ENCODE measurements around the gene GPC1.
"Not testable (repeated sequence)": the region's sequence is repeated elsewhere in the genome, so short reads cannot be mapped to it uniquely, and the experiment has no call there.

Gene GPC1, protein sequence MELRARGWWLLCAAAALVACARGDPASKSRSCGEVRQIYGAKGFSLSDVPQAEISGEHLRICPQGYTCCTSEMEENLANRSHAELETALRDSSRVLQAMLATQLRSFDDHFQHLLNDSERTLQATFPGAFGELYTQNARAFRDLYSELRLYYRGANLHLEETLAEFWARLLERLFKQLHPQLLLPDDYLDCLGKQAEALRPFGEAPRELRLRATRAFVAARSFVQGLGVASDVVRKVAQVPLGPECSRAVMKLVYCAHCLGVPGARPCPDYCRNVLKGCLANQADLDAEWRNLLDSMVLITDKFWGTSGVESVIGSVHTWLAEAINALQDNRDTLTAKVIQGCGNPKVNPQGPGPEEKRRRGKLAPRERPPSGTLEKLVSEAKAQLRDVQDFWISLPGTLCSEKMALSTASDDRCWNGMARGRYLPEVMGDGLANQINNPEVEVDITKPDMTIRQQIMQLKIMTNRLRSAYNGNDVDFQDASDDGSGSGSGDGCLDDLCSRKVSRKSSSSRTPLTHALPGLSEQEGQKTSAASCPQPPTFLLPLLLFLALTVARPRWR

DNA sequence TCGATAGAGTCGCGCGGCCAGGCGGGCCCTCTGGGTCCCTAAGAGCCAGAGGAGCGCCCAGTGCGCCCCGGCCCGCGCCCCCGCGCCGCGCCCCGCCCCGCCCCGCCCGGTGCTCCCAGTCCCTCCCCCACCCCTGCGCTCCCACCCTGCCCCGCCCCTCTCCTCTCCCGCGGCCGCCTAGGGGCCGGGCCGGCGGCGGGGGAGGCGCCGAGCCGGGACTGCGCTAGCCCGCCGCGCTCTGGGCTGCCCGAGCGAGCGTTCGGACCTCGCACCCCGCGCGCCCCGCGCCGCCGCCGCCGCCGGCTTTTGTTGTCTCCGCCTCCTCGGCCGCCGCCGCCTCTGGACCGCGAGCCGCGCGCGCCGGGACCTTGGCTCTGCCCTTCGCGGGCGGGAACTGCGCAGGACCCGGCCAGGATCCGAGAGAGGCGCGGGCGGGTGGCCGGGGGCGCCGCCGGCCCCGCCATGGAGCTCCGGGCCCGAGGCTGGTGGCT is at the start of gene GPC1:
TSS of gene GPC1 (plus strand) at position 207 of the 491 bp plus-strand sequence. CDS start at position 463, 256 bp downstream.
- DNase-seq: no peak

DNA sequence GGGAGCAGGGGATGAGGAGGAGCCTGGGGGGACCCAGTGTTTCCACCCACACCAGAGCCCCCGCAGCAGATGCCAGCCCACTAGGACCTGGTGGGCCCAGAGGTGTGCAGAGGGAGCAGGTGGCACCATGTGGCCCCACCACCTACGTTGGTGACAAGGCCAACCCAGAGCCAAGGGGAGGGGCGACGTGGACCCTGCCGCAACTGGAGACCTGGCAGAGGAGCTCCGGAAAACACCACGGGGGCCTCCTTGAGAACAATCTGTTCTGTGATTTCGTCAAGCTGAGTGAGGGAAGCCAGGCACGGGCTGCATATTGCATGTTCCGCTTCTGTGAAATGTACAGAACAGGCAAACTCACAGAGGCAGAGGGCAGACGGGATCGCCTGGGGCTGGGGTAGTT is 49.1 kb upstream of the GPC1 start:
- DNase-seq: no peak

DNA sequence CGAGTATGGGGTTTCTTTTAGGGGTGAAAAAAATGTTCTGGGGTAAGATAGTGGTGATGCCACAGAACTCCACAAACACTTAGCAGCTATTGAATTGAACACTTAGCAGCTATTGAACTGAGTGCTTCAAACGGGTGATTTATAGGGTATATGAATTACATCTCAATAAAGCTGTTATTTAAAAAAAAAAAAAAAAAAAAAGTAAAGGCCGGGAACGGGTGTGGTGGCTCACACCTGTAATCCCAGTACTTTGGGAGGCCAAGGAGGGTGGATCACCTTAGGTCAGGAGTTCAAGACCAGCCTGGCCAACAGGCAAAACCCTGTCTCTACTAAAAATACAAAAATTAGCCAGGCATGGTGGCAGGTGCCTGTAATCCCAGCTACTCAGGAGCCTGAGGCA is 48.7 kb upstream of the GPC1 start:
- not testable (repeated sequence) for DNase-seq

DNA sequence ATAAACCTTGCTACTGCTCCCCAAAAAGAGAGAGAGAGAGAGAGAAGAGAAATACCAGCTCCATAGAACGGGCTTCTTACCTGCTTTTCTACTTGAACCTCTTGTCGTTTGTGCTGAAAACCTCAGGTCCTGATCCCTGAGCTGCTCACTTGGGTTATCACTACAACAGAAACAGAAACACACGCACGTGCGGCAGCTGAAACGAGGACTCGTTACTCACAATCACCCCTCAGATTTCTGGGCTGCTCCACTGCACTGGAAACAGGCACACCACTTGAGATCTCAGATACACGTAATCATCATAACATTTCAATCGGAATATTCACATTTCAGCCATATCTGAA is 48.2 kb upstream of the GPC1 start:
- DNase-seq: no peak

DNA sequence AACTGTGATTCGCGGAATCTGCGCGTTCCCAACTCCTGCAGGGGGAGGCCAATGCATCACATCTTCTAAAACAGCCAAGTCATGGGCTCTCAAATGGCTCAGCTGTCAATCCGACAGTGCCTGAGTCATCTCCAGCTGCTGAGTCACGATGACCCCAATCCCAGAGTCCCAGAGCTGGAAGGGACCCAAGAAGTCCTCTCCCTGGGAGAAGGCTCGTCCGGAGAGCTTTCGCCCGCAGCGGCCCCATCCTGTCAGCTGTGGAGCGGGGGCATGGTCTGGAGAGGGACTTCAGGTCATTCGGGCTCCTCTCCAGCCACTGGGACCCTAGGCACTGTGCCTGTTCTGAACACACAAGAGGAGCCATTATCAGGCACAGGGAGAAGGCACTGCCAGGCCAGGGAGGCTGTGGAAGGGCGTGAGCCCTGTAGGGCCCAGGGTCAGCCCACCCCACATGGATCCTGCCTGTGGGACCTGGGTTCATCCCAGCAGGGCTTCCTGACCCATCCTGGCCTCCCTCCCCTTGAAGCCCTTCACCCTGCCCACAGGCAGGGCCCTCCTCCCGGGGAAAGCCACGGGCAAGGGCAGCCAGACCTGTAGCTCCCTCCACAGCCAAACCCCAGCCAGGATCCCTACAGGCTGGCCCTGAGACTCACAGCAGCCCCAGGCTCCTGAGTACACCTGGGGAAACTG is 47.6 kb upstream of the GPC1 start:
- DNase-seq: no peak

DNA sequence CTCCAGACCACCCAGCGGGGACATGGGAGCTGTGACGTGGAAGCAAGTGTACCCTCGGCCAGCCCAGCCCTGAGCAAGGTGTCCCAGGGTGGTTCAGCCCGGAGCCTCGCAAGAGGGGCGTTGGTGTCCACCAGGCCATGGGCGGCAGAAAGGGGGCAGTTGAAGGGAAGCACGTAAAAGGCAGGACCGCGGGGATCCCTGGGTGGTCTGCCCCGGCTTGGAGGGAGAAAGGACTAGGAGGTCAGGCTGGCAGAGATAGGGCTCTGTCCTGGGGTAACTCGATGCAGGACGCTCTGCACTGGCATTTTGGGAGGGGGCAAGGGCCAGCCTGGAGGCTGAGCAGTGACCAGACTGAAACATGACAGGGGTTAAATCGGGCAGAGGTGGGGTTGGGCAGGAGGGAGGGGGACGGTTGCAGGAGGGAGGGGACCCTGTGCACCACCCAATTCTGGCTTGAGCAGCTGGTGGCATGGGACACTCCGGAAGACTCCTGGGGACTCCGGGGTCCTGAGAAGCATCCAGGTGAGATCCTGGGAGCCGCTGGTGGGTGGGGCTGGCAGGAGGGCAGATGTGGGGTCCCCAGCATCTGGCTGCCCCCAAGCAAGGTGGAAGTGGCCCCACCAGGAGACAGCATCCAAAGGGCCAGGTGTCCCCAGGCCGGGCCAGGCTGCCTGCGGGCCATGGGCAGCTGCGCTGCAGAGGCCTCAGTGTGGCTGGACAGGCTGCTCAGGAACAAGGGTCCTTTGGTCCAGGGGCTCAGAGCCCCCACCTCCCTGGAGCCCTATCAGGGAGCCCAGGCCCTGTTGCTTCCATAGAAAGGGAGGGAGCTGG is 46.8 kb upstream of the GPC1 start:
- DNase-seq: no peak

DNA sequence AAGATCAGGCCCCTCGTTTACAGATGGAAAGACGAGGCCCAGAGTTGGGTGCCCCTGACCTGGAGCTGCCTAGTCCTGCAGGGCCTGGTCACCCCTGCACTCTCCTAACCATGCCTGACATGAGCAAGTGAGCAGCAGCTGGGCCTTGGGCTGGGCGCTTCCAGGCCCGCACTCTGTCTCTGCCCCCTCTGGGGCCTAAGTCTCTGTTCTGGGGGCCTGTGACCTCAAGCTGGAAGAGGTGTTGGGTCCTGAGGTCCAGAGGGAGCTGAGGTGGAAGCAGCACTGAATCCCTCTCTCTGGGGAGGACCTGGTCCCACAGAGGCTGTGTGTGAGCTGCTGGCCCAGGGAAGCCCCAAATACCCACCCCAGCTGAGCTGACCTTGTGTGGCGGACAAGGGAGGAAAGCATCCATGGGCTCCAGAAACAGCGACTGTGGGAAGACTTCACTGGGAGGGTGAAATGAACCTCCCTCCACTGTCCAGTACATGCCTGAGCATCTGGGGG is 46.1 kb upstream of the GPC1 start:
- DNase-seq: no peak

DNA sequence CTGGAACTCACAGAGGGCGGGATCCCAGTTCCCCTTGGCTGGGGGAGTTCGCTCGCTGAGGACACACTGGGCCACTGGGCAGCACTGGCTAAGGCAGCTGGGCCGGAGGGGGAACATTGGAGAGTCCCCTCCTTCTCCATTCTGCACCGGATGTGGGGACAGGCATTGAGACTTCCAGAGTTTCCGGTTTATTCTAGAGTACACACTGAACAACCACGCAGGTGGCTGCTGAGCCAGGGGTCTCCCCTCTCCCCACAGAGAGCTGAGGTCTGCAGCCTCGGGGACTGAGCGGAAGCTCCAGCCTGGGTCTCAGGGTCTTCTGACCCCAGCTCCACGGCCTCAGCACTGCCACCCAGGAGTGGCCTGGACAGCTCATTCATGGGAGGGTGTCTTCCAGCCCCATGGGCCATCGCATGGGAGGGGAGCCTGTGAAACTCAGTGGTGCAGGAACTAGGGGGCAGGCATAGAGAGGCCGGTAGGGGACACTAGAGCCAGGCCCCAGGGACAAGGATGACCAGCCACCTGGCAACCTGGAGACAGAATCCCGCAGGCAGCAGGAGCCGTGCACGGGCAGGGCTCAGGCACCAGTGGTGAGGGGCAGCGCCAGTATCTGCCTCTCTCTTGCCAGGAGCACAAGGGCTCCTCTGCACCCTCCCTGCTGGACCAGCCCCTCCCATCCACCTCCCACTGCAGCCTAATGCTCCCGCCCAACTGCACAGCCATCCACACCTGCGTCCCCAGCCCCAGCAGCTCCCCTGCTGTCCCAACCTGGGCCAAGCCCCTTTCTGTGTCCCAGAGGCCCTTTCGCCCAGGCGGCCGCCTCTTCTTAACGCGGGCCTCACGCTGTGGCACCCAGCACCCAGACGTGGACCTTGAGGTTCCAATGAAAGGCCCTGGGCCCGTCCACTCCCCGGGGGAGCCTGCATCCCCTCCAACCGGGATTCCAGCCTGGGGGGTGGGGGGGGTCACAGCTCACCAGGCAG is 45.1 kb upstream of the GPC1 start:
- no peak for DNase-seq

DNA sequence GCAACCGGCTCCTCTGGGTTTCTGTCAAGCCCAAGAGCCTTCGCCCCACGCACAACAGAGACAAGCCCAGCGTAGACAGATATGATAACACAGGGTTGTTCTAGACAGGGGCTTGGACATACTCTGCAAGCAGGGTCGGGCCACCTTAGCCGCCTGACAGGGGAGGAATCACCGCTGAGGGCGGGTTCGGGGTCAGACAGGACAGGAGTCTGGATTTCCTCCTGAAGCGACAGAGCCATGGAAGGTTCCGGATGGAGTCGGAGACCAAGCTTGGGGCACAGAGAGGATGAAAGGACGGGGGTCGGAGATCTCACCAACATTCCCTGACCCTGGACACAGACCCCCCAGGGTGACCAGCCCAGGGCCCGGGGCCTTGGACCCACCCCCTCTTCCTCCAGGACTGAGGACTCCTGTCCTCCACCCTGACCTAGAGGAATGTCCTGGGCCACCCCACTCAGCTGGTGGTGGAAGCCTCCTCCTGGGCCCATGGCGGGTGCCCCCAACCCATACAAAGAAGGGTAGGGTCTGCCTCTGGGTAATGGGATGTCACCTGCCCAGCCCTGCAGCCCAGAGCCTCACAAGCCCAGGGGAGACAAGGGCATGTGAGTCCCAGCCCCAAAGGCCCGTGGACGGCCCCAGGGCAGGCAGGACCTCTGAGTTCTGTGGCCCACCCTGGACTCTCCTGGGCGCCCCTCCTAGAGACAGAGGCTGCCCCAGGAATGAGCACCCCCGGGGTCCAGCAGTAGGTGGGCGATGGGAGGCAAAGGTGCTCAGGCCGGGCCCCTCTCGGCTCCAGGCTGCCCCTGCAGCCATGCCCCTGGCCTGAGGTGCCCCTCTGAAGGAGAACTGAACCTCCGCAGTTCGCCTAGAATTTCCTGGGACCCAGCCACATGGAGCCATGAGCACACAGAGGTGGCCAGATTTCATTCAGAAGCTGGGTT is 44.1 kb upstream of the GPC1 start:
- no peak for DNase-seq

DNA sequence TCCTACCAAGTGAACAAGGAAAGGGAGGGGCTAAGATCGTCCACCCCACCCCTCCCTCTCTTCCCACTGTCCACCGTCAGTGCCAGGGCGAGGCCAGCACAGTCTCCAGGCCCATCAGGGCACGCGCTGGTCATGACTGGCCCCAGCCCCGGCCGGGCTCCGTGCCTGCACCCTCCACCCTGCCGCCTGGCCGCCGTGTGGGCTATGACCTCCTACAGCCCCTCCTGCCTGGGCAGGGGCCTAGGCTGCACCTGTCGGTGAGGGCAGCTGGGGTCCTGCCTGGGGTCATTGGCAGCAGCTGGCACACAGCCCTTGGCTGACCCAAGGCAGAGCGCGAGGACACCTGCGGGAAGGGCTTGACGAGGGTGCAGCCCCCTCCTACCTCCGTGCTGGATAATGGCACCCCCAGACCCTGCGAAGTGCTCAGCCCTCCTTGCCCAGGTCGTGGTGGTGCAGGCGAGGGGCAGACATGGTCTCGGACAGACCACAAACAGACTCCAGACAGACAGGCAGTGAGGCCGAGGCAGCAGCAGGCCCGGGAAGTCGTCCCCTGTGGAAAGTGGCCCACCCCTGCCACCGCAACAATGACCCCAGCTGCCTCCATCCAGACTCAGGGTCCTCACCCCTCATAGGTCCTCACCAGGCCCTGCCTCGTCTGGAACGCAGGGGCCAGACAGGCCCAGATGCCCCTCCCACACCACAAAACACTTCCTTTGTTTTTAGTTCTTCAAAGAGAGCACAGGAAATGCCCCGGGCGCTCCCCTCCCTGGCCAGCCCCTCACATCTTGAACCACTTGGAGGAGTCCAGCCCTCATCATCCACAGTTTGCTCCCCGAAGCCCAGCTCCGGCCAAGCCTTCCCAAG is 43.1 kb upstream of the GPC1 start:
- DNase-seq: no peak

DNA sequence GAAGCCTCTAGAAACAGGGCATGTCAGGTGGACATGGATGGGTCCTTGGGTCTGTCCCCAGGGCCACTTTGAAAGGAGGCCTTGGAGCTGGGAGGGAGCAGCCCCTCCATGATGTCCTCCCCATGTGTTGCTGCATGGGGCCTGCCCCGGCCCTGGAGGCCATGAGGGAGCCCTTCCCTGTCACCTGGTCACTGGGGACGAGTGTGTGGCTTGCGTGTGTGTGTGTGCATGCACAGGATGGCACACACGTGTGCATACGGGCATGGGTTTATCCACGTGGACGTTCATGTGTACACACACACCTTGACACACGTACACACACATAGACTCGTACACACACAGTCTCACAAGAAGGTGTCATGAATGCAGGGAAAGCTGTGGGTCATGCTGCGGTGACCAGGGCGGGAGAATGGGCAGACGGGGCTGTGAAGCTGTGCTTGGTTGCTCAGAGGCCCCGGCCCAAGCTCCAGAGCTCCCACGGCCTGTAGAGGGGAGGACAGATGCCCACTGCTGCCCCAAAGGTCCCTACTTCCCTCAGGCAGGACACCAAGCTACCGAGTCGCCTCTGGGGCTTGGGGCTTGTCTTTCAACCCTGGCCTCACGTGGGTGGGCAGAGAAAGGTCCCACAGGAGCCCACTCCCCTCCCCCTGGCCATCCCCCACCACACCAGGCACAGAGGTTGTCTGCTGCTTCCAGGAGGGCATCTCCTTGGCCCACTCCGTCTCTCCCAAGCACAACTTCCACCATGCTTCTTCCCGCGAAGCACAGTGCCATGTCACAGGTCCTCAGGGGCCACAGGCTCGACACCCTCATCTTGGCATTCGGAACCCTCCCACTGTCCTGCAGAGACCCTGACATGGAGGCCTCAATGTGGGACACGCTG is 42.3 kb upstream of the GPC1 start:
- DNase-seq: no peak

DNA sequence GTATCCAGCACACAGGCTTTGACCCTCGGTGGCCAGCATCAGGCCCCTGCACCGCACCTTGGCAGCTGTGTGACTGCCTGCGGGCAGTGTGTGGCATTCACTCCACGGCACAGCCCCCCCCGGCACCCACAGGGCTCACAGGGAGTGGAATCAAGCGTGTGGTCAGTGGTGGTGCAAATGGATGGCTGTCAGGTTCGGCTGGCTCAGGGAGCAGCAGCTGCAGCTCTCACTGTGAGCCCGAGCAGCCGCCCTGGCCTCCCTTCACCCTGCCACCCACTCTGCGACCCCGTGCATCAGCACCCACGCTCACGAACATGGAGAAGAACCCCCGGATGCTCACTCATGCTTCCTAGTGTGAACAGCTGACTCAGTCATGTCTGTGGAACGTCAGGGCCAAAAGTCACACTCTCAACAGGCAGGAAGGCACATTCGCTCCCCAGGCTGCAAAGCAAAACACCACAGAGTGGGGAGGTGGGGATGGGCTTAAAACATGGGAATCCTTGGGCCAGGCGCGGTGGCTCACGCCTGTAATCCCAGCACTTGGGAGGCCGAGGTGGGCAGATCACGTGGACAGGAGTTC is 41.5 kb upstream of the GPC1 start:
- no peak for DNase-seq

DNA sequence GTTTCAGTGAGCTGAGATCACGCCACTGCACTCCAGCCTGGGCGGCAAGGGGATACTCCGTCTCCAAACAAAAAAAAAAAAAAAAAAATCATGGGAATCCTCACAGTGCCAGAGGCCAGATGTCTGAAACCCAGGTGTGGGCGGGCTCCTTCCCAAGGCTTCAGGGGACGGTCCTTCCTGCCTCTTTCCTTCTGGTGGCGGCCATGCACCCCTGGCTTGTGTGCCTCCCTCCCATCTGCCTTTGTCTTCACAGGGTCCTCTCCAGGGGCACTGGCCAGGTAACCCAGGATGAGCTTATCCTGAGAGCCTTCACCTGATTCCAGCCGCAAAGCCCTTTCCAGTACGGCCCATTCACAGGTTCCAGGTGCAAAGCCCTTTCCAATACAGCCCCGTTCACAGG is 40.9 kb upstream of the GPC1 start:
- DNase-seq: no peak

DNA sequence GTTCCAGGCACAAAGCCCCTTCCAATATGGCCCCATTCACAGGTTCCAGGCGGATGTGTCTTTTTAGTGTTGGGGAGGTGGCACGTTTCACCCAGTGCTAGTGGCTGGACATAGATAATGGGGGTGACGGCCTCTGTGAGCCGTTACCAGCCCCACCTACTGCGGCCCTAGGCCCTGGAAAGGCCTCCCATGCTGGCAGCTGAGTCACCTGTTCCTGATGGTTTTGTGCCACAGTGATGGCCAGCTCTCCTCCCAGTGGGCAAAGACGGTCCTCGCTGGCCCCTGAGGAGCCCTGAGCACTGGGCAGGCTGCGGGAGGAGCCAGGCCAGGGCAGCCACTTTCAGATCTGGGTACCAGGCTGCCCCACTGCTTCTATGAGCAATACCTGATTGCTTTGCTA is 40.0 kb upstream of the GPC1 start:
- no peak for DNase-seq

DNA sequence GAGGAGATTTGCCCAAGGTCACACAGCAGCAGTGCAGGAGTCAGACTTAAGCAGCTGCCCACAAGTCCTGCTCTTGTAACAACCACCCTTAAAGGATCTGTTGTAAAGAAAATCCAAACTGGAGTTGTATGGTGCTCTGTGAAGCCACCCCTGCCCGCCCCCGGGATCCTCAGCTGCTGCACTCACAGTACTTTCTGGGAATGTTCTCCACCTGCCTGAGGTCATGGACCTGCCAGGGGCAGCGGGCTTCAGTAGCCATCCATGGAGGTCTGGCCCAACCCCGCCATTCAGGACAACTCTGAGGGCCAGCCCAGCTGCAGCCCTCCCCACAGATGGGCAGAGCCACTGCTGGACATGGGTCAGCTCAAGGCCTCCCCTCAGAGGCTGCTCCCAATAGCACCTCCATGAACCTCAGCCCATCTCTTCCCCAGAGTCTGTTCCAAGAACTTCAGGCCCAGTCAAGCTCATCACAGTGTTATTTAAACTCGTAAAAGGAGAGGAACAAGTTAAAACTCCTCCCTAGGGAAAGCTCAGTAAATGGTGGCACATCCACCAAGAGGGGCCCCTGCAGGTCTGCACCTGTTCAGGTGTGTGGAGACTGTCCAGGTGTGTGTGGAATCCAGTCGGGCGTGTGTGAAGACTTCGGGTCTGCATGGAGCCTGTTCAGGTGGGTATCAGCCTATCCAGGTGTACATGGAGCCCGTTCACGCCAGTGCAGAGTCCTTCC is 39.4 kb upstream of the GPC1 start:
- DNase-seq: no peak

DNA sequence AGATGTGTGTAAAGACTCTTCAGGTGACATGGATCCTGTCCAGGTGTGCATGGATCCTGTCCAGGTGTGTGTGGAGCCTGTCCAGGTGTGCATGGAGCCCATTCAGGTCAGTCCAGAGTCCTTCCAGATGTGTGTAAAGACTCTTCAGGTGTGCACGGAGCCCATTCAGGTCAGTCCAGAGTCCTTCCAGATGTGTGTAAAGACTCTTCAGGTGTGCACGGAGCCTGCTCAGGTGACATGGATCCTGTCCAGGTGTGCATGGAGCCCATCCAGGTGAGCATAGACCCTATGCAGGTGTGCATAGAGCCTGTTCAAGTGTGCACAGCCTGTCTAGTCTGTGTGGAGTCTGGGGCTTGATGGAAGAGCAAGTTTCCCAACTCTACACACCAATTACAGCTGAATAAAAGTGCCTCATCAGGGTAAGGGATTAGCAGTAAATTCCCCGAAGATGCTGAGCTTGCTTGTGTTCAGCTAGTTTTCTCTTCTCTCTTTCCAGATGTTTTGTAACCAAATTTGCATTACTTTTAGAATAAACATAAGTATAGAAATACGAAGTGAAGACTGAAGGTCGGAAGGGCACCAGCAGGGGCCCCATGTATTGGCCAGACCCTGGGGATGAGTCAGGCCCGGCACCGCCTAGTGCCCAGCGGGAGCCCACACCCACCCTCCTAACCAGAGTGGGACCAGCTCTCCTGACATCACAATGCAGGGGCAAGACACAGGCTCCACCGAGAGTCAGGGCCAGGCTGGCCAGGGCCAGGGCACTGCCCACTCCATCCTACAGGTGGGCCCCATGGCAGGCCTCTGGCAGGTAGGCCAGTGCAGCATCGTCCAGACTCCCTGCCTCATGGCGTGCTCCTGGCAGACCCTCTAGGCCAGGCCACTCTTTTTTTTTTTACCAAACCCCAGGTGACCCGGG is 38.6 kb upstream of the GPC1 start:
- no peak for DNase-seq

Measured in NCI-H2029 treated with DMSO at 0.1 percent for 48 hours (cell line).